ENCODE data around the gene AVL9. TPM values are rescaled to one million over a fixed set of nuclear protein-coding genes. Genes with fewer than 3 reads are reported as not detected.

AVL9 gene
- total RNA-seq, 2 donors from 2014 or later = 86.1 to 97.3 TPM

DNA sequence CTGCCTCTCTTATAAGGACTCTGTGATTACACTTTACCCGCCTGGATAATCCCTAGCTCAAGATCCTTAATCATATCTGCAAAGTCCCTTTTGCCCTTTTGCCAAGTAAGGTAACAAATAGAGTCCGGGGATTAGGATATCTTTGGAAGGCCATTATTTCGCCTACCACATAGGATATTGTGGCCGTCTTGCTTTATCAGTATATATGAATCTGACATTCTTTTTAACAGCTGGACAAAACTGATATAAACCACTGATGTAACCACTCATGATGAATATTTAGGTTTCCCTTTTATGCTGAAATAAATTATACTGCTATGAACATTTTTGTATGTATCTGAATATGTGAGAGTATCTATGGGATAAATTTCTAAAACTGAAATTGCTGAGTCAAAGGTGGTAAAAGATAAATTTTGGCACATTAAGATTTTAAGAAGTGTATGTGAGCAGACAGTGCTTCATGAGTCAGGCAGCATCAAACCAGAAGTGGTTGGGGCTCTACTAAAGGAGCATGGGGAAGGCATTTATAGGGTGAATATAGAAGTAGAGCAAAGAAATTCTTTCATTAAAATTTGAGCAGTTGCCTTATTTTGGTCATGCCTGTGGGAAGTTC is 44.7 kb downstream of the AVL9 start:
- no peaks in the 10 kb centered on the region for H3K27me3 ChIP-seq
- no peak overlapping the region for H3K9ac ChIP-seq (ENCODE audit: low read depth in 2 of 2, low read length in 2 of 2)
- no peak overlapping the region for H3K4me3 ChIP-seq
- TF ChIP-seq, protein P1, sequence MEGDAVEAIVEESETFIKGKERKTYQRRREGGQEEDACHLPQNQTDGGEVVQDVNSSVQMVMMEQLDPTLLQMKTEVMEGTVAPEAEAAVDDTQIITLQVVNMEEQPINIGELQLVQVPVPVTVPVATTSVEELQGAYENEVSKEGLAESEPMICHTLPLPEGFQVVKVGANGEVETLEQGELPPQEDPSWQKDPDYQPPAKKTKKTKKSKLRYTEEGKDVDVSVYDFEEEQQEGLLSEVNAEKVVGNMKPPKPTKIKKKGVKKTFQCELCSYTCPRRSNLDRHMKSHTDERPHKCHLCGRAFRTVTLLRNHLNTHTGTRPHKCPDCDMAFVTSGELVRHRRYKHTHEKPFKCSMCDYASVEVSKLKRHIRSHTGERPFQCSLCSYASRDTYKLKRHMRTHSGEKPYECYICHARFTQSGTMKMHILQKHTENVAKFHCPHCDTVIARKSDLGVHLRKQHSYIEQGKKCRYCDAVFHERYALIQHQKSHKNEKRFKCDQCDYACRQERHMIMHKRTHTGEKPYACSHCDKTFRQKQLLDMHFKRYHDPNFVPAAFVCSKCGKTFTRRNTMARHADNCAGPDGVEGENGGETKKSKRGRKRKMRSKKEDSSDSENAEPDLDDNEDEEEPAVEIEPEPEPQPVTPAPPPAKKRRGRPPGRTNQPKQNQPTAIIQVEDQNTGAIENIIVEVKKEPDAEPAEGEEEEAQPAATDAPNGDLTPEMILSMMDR (IDR thresholded peaks at IDR 0.05) = no peak
- DNase-seq = no peak
- no peak overlapping the region for H3K27ac ChIP-seq
- intact Hi-C loops (cut with DNase I) = no loop called here
- no peaks in the 10 kb centered on the region for H3K4me1 ChIP-seq
- H3K9me3 ChIP-seq = no peaks in the 10 kb centered on the region
- H3K36me3 ChIP-seq = peaks cover 7% of the 10 kb centered on the region

DNA sequence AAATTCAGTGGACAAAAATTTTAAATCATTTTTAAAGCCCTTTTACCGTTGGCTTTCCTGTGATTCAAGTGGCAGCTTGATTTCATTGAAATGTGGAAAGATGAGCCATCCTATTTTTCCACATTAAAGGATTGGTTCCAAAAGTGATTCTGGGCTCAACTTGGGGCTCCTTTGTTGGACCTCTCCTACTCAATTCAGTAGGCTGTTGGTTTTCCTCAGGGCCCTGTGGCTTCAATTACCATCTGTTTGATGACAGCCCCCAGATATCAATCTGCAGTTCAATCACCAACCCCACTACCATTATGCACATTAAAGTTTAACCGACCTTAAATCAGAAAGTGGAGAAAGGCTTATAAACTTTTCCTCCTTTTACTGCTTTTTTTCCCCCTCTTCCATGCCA is 47.3 kb downstream of the AVL9 start:
- intact Hi-C loops (cut with DNase I) = no loop called here
- Histone ChIP-seq H3K9ac (ENCODE audit: low read depth in 2 of 2, low read length in 2 of 2) (no peak overlapping the region), H3K27ac (no peak overlapping the region), H3K27me3 (no peaks in the 10 kb centered on the region), H3K36me3 (peaks cover 7% of the 10 kb centered on the region), H3K4me1 (no peaks in the 10 kb centered on the region), H3K4me3 (no peak overlapping the region), H3K9me3 (no peaks in the 10 kb centered on the region)
- TF ChIP-seq, protein P1 (IDR thresholded peaks at IDR 0.05) = no peak
- DNase-seq = no peak

GRCh38 chr7:32559480-32559879 is 64.2 kb downstream of the AVL9 start:
- Histone ChIP-seq H3K4me3 (no peak overlapping the region), H3K36me3 (no peaks in the 10 kb centered on the region), H3K9ac (ENCODE audit: low read depth in 2 of 2, low read length in 2 of 2) (no peak overlapping the region), H3K9me3 (no peaks in the 10 kb centered on the region), H3K27ac (no peak overlapping the region), H3K27me3 (no peaks in the 10 kb centered on the region), H3K4me1 (no peaks in the 10 kb centered on the region)
- intact Hi-C loops (cut with DNase I) = no loop called here
- TF ChIP-seq, protein P1 (IDR thresholded peaks at IDR 0.05) = no peak
- no peak for DNase-seq

GRCh38 chr7:32560075-32560474 is 64.8 kb downstream of the AVL9 start:
- H3K9ac ChIP-seq (ENCODE audit: low read depth in 2 of 2, low read length in 2 of 2) = no peak overlapping the region
- H3K27me3 ChIP-seq = no peaks in the 10 kb centered on the region
- no peak overlapping the region for H3K27ac ChIP-seq
- no peaks in the 10 kb centered on the region for H3K9me3 ChIP-seq
- DNase-seq = no peak
- intact Hi-C loops (cut with DNase I) = no loop called here
- TF ChIP-seq, protein P1 (IDR thresholded peaks at IDR 0.05) = no peak
- no peaks in the 10 kb centered on the region for H3K4me1 ChIP-seq
- no peaks in the 10 kb centered on the region for H3K36me3 ChIP-seq
- no peak overlapping the region for H3K4me3 ChIP-seq

DNA sequence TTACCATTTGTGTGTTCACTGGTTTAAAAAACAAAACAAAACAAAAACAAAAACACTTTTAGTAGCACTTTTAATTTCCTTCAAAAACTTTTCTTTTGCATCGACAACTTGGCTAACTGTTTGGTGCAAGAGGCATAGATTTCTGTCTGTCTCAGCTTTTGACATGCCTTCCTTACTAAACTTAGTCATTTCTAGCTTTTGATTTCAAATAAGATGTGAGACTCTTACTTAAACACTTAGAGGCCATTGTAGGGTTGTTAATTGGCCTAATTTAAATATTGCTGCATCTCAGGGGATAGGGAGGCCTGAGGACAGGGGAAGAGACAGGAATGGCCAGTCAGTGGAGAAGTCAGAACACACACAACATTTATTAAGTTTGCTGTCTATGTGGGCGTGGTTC is 66.3 kb downstream of the AVL9 start:
- DNase-seq = no peak
- TF ChIP-seq, protein P1 (IDR thresholded peaks at IDR 0.05) = no peak
- Histone ChIP-seq H3K9ac (ENCODE audit: low read depth in 2 of 2, low read length in 2 of 2) (no peak overlapping the region), H3K27ac (no peak overlapping the region), H3K4me1 (no peaks in the 10 kb centered on the region), H3K9me3 (no peaks in the 10 kb centered on the region), H3K27me3 (no peaks in the 10 kb centered on the region), H3K36me3 (no peaks in the 10 kb centered on the region), H3K4me3 (no peak overlapping the region)
- intact Hi-C loops (cut with DNase I) = no loop called here

Measured in colonic mucosa (tissue), 4 donors.